Measurements from ENCODE around the gene SS18L1.

GRCh38 chr20:62137478-62138203 lies 5.9 kb upstream of the SS18L1 start:
- no peak for TF ChIP-seq CTCF (conservative IDR thresholded peaks at IDR 0.05; ENCODE audit: low read length)
- no peak for TF ChIP-seq EZH2phosphoT487 (IDR thresholded peaks at IDR 0.05; ENCODE audit: borderline replicate concordance)
